HEK293T (cell line): ENCODE results near the gene ATG7.
"Not testable (repeated sequence)": the region's sequence is repeated elsewhere in the genome, so short reads cannot be mapped to it uniquely, and the experiment has no call there.

Source experiments
- CTCF ChIA-PET: fragments of 350-600 bp; formaldehyde crosslinking; extraction: SDS; loops from one replicate; lab custom pipeline; 2021; ENCODE audit warnings: antibody characterized with exemption, inconsistent platforms; lab: Yijun Ruan, JAX
- POLR2A ChIA-PET: fragments of 350-600 bp; formaldehyde crosslinking; extraction: SDS; loops from one replicate; lab custom pipeline; 2020; ENCODE audit warnings: antibody characterized with exemption, inconsistent platforms; lab: Yijun Ruan, JAX
- DNase-seq: peaks from one replicate; pipeline ENCODE4 v3.0.0; 2012; ENCODE audit warnings: mixed read lengths; ENCODE audit errors: extremely low spot score
- ARNT ChIP-seq: fragments of 450-650 bp; IDR thresholded peaks from 2 replicates; pipeline ENCODE4 v1.6.1; 2017; ENCODE audit warnings: mild to moderate bottlenecking
- BHLHE40 ChIP-seq: fragments of 450-650 bp; IDR thresholded peaks from 2 replicates; pipeline ENCODE4 v1.6.1; 2016; ENCODE audit warnings: mild to moderate bottlenecking, moderate library complexity, borderline replicate concordance
- CTBP1 ChIP-seq: fragments of 450-650 bp; IDR thresholded peaks from 2 replicates; pipeline ENCODE4 v1.6.1; 2016; ENCODE audit warnings: borderline replicate concordance
- ELF4 ChIP-seq: fragments of 450-650 bp; IDR thresholded peaks from 2 replicates; pipeline ENCODE4 v1.6.1; 2017; ENCODE audit warnings: antibody characterized with exemption
- FOXA1 ChIP-seq: fragments of 450-650 bp; IDR thresholded peaks from 2 replicates; pipeline ENCODE4 v1.6.1; 2016; ENCODE audit warnings: mild to moderate bottlenecking
- FOXK2 ChIP-seq: fragments of 450-650 bp; IDR thresholded peaks from 2 replicates; pipeline ENCODE4 v1.6.1; 2016; ENCODE audit warnings: mild to moderate bottlenecking
- FOXM1 ChIP-seq: fragments of 450-650 bp; IDR thresholded peaks from 2 replicates; pipeline ENCODE4 v1.6.1; 2017; ENCODE audit warnings: mild to moderate bottlenecking, borderline replicate concordance
- HDGF ChIP-seq: fragments of 450-650 bp; IDR thresholded peaks from 2 replicates; pipeline ENCODE4 v1.6.1; 2017; ENCODE audit warnings: antibody characterized with exemption, borderline replicate concordance
- L3MBTL2 ChIP-seq: fragments of 450-650 bp; conservative IDR thresholded peaks from 2 replicates; pipeline ENCODE4 v1.6.1; 2016; ENCODE audit warnings: mild to moderate bottlenecking
- LEF1 ChIP-seq: fragments of 450-650 bp; IDR thresholded peaks from 2 replicates; pipeline ENCODE4 v1.6.1; 2017; ENCODE audit warnings: mild to moderate bottlenecking, borderline replicate concordance
- NFRKB ChIP-seq: fragments of 450-650 bp; IDR thresholded peaks from 2 replicates; pipeline ENCODE4 v1.6.1; 2016; ENCODE audit warnings: mild to moderate bottlenecking, moderate library complexity
- SP1 ChIP-seq: fragments of 450-650 bp; IDR thresholded peaks from 2 replicates; pipeline ENCODE4 v1.6.1; 2017
- SUZ12 ChIP-seq: fragments of 450-650 bp; IDR thresholded peaks from 2 replicates; pipeline ENCODE4 v1.6.1; 2016; ENCODE audit warnings: mild to moderate bottlenecking
- TARDBP ChIP-seq: fragments of 450-650 bp; IDR thresholded peaks from 2 replicates; pipeline ENCODE4 v1.6.1; 2016
- ZNF384 ChIP-seq: fragments of 450-650 bp; IDR thresholded peaks from 2 replicates; pipeline ENCODE4 v1.6.1; 2016
- TF ChIP-seq, protein P1 (sequence below): fragments of 450-650 bp; IDR thresholded peaks from 2 replicates; pipeline ENCODE4 v1.6.1; 2016

Gene ATG7

DNA sequence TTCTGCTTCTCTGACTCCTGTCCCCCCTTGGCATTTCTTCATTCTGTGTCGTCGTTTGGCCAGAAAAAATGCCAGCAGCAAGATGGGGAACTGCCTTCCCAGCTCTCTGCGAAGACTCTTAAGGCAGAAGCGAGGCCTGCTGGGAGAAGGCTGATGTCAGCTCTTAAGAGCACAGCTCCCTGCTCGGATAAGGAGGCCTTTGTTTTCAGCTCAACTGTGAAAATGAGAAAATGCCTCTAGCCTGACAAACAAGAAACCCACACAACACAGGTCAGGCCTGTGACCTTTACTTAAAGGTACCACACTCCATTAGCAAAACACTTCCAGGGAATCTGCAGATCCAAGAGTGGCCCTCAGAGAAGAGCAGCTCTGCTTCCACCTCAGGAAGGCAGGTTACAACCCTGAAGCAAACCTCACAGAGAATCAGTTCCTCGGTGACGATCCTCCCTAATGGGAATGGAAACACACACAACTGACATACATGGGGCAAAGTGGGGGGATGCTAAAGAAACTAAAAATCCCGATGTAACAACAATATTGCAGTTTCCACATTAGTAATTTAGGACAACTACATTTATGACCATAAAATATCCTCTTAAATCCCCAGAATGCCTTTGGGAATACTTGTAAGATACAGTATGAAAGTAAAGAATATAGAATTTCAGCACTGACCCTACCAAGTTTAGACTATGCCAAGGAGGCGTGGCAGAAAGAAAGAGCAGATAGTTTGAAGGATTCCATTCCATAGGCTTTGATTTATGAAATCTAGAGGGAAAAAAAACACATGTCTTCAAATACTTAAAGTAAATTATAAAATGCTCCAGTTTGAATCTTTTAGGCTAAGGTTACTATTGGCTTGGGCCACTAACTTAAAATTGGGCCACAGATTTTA lies 319.4 kb downstream of the ATG7 start:
- POLR2A ChIA-PET, result interaction anchor here (0.9 to 1.7 kb wide), 2 partner anchors 9 to 51 kb away, joined by 3 to 4 read pairs; no protein-coding TSS in a partner anchor
- CTCF ChIA-PET, result no interaction called here
- TF ChIP-seq SP1 (no peak), NFRKB (no peak), CTBP1 (no peak), FOXM1 (no peak), FOXA1 (no peak), ARNT (no peak), ZNF384 (no peak), ELF4 (no peak), SUZ12 (no peak), FOXK2 (no peak), TARDBP (no peak), L3MBTL2 (no peak), BHLHE40 (no peak), HDGF (no peak), LEF1 (no peak)
- TF ChIP-seq, protein P1, sequence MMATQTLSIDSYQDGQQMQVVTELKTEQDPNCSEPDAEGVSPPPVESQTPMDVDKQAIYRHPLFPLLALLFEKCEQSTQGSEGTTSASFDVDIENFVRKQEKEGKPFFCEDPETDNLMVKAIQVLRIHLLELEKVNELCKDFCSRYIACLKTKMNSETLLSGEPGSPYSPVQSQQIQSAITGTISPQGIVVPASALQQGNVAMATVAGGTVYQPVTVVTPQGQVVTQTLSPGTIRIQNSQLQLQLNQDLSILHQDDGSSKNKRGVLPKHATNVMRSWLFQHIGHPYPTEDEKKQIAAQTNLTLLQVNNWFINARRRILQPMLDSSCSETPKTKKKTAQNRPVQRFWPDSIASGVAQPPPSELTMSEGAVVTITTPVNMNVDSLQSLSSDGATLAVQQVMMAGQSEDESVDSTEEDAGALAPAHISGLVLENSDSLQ, result no peak
- peak; percentile 49 for DNase-seq

DNA sequence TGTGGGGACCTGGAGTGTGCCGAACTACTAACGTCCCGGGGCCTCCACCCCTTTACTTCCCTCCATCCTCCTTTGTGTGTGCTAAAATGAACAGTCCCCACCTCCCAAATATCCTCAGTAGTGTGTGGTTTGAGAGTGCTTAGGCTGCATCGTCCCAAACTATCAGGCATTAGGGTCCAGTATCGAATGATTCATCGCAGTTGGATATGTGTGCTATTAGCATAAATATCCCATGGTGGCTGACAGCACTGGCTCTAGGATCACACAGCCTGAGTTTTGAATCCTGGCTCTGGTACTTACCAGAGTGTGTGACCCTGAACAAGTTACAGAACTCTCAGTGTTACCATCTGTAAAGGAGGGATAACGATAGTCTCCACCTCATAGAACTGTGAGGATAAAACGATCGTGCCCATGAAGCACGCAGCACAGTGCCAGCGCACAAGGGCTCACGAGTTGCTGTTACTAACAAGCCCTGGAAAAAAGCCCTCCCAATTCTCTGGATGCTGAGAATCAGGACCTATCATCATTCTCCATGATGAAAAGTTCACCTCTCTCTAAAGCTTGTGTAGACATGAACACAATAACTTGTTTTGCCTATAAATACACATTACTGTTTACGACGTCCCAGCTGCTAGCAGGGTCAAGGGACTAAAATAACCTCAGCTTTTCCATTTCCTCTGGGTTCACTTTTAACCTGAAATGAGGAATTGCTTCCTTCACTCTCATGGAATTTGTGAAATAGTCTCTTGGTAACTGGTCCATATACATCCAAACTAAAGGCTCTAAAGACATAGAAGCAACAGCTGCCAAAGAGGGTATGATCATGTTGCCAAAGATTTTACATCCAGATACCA lies 320.5 kb downstream of the ATG7 start:
- no peak for DNase-seq
- CTCF ChIA-PET, result no interaction called here
- no peak for TF ChIP-seq FOXK2
- TF ChIP-seq, protein P1, result peak; percentile 18; the same call in 1 of the 2 replicates
- no peak for TF ChIP-seq TARDBP
- no peak for TF ChIP-seq HDGF
- TF ChIP-seq SP1, result no peak
- TF ChIP-seq L3MBTL2, result no peak
- no peak for TF ChIP-seq SUZ12
- POLR2A ChIA-PET, result interaction anchor here (1.7 kb wide), 1 partner anchor 50 kb away, joined by 4 read pairs; no protein-coding TSS in a partner anchor

DNA sequence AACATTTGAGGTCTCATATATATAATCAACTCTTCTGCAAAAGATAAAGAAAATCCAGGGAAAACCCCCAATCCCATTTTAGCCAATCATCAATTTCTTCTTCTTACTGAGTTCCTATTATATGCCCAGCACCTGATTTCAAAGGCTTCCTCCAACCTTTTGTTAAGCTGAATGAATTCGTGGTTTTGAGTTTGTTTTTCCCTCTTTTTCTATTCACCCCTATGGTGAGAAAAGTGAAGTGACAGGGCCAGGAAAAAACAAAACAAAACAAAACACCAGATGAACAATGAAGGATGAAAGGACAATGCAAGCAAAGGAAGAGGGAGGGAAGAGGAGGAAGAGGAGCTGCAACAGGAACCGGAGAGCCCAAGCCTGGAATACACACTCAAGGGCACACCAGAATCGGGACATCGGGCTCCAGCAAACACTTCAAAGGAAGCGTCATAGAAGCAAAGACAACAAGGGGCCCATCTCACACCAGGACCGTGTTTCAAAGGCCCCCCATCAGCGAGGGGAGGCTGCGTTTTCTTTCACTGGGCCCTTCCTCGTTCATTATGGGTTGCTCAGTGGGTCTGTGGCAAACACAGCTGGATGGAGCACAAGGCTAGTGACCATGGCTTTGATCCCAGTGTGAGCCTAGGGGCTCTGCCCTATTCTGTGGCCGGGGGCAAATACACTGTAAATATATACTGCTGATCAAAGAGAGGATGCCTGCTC lies 321.3 kb downstream of the ATG7 start:
- TF ChIP-seq FOXK2 (no peak), ZNF384 (no peak), FOXA1 (no peak), FOXM1 (no peak), L3MBTL2 (no peak), CTBP1 (no peak), LEF1 (no peak), SP1 (no peak), TARDBP (no peak), BHLHE40 (no peak), SUZ12 (no peak), ELF4 (no peak), ARNT (no peak)
- TF ChIP-seq, protein P1, result no peak
- DNase-seq, result no peak
- CTCF ChIA-PET, result no interaction called here
- POLR2A ChIA-PET, result no interaction called here

DNA sequence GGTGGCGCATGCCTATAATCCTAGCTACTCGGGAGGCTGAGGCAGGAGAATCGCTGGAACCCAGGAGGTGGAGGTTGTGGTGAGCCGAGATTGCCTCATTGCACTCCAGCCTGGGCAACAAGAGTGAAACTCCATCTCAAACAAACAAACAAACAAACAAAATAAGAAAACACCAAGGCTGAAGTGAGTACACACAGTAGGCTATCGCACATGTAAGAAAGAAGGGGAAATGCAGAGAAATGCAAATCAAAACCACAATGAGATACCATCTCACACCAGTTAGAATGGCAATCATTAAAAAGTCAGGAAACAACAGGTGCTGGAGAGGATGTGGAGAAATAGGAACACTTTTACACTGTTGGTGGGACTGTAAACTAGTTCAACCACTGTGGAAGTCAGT lies 322.8 kb downstream of the ATG7 start:
- CTCF ChIA-PET, POLR2A ChIA-PET: not testable (repeated sequence)

DNA sequence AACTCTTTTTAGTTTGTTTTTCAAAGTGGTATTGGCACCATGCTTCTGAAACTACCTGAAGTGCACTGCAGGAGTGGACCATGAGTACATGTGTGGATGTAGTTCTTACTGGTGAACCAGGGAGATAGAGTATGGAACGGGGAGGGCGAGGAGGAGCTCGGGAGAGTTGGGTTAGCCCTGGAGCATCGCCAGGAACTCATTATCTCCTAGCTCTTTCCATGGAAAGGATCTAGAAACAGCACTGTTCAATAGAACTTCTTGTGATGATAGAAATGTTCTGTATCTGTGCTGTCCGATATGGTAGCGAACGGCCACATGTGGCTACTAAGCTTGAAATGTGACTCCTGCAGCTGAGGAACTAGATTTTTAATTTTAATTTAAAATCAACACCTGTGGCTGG lies 324.2 kb downstream of the ATG7 start:
- no peak for TF ChIP-seq SP1
- TF ChIP-seq ELF4, result no peak
- TF ChIP-seq TARDBP, result no peak
- TF ChIP-seq FOXK2, result no peak
- TF ChIP-seq ZNF384, result no peak
- TF ChIP-seq L3MBTL2, result no peak
- TF ChIP-seq NFRKB, result no peak
- TF ChIP-seq FOXA1, result no peak
- no peak for TF ChIP-seq HDGF
- TF ChIP-seq FOXM1, result no peak
- no peak for TF ChIP-seq LEF1
- TF ChIP-seq SUZ12, result no peak
- TF ChIP-seq, protein P1, result no peak
- TF ChIP-seq BHLHE40, result no peak
- no peak for TF ChIP-seq ARNT
- POLR2A ChIA-PET, result no interaction called here
- CTCF ChIA-PET, result no interaction called here
- no peak for DNase-seq

More for the DNA sequence above, 322.8 kb downstream of the ATG7 start:
- not testable (repeated sequence) for DNase-seq
